Fibroblast of the aortic adventitia (primary cell): Measurements from ENCODE around the gene TNFRSF21. TPM values are rescaled to one million over a fixed set of nuclear protein-coding genes. Genes with fewer than 3 reads are reported as not detected.
A peak's percentile ranks its signal among the peaks of the same experiment; 100 is the strongest.

Experiments
- DNase-seq: peaks from one replicate; pipeline ENCODE4 v3.0.0-alpha.2; 2010; ENCODE audit warnings: low read depth
- H3K4me3 ChIP-seq: 2 replicates; pipeline ENCODE4 v1.5.1; 2011; ENCODE audit warnings: low read depth, mild to moderate bottlenecking, control low read depth, low read length, moderate library complexity
- CTCF ChIP-seq: IDR thresholded peaks from 2 replicates; pipeline ENCODE4 v1.5.1; 2011; ENCODE audit warnings: mild to moderate bottlenecking, low read length, control low read depth, inconsistent platforms; ENCODE audit not compliant: insufficient read depth
- total RNA-seq: library from RNA; depleted of rRNA; stranded (reverse); fragments of >200 nt; gene quantifications from 2 replicates; pipeline ENCODE4 v1.2.3, GENCODE V29; 2012; ENCODE audit warnings: low replicate concordance

Gene TNFRSF21
- total RNA-seq, 1 donor = 17.7 TPM

DNA sequence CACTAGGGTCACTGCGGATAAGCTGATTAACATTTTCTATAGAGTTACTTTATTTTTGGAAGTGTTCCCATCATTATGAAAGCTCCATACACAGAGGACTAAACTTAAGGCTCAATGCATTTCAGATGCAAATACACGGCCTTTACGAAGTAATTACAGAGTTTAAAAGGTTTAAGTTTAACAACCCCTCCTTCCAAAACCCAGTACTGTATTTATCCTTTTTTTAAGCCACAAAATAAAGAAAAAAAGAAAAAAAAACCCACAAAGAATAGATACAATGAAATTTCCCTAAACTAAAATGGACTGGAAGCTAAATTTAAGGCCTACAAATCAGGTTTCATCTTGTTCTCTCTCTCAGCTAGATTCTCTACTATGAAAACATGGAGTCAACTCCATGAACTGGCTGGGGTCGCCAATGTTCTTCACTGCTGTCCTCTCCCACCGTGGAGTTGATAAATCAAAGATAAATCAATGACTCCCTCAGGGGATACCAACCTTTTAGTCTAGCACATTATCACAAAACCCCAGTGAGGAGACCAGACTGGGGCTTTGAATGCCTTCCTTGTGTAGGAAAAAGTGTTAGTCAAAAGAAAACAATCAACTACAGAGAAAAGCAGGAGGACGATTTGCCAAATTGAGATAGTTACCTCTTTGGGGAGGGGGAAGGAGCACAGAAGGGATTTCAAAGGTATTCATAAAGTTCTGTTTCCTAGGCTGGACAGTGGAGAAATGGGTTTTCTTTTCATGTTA, 52.5 kb downstream of the TNFRSF21 start:
- DNase-seq = no peak
- TF ChIP-seq CTCF = no peak
- no peak overlapping the region for H3K4me3 ChIP-seq

DNA sequence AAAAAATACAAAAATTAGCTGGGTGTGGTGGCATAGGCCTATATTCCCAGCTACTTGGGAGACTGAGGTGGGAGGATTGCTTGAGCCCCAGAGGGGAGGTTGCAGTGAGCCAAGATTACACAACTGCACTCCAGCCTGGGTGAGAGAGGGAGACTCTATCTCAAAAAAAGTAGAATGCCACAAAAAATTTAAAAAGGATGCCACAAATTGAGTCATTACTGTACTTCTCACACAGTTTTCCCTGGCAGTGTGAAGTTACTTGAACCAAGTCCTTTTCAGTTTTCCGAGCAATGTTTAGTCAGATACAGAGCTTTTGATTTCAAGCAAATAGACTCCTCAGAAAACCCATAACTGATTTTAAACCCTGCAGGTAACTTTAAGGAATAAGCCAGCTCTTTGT, 53.3 kb downstream of the TNFRSF21 start:
- peak; percentile 52 for DNase-seq
- no peak for TF ChIP-seq CTCF

DNA sequence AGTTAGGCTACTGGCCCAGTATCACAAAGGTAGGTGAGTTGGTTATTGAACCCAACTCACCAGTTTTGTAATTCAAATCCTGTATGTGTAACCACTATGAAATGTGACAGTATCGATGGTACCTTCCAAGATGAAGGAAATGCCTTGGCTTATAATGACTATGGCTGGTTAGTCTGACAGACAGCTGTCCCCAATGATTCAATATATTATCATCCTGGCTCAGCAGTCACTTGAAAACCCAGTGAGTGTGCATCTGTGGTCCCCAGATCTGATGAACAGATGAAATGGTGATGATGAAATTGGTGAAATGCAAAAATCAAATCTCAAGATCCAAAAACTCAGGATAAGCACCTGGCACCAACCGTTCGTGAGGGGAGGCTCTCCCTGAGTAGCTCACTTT, 54.8 kb downstream of the TNFRSF21 start:
- no peak for TF ChIP-seq CTCF

More for the DNA sequence above, 53.3 kb downstream of the TNFRSF21 start:
- H3K4me3 ChIP-seq = no peak overlapping the region

GRCh38 chr6:47254051-47254450, 55.7 kb downstream of the TNFRSF21 start:
- DNase-seq = no peak
- no peak for TF ChIP-seq CTCF
- H3K4me3 ChIP-seq = no peak overlapping the region

More for the DNA sequence above, 54.8 kb downstream of the TNFRSF21 start:
- no peak overlapping the region for H3K4me3 ChIP-seq
- no peak for DNase-seq

DNA sequence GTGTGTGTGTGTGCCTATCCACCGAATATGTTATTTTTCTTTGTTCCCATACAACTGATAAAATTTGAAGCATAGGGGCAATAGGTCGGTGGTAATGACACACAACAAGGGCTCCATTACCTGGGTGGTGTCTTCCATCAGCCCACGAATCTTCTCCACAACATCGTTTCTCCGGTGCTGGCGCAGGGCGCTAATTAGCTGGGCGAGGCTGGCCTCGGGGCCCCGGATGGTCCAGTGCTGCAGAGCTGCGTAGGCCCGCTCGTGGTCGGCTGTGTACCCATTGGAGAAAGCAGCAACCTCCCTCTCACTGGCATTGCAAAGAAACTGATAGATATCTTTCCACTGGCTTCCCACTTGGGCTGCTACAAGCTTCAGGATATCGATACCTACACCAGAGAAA, 56.6 kb downstream of the TNFRSF21 start:
- no peak overlapping the region for H3K4me3 ChIP-seq
- no peak for TF ChIP-seq CTCF
- no peak for DNase-seq

DNA sequence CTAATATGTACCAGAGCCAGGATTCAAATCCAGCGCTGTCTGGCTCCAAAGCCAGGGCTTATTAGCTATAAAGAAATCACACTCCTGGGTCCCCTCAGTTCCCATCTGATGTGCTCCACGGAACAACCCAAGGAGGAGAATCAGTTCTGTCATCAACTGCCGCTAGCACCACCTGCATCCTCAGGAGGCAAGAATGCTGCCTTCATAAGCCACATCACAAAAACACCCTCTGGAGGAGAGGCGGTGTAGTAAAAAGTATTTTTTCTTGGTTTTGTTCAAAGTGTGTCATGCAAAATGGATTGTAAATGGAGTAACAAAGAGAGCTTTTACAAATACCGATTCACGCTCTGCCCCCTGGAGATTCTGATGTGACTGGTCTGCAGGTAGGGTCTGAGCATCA, 57.1 kb downstream of the TNFRSF21 start:
- no peak for DNase-seq
- H3K4me3 ChIP-seq = no peak overlapping the region
- no peak for TF ChIP-seq CTCF

- H3K4me3 ChIP-seq = no peak overlapping the region
- TF ChIP-seq CTCF = no peak
- DNase-seq = no peak
Measured at GRCh38 chr6:47251396-47251795, 58.3 kb downstream of the TNFRSF21 start.
